ENCODE measurements around the gene ATP6V1B1.
A peak's percentile ranks its signal among the peaks of the same experiment; 100 is the strongest.
"Not testable (repeated sequence)": the region's sequence is repeated elsewhere in the genome, so short reads cannot be mapped to it uniquely, and the experiment has no call there.

Gene ATP6V1B1

GRCh38 chr2:70992945-70993853 lies 57.5 kb downstream of the ATP6V1B1 start:
- no peak for DNase-seq

- no peak for DNase-seq
Observed at GRCh38 chr2:70994009-70994698, 58.5 kb downstream of the ATP6V1B1 start.

GRCh38 chr2:70994699-70995425 lies 59.2 kb downstream of the ATP6V1B1 start, which contains the start of gene TEX261:
Gene TEX261, minus strand, starts transcription at chr2:70994873. Its CDS starts 116 bp downstream, at chr2:70994757.
- peak; percentile 76 for DNase-seq

- peak; percentile 54 for DNase-seq
Observed at GRCh38 chr2:70995426-70995729, 59.7 kb downstream of the ATP6V1B1 start.

GRCh38 chr2:70998885-70999284 lies 63.2 kb downstream of the ATP6V1B1 start:
- DNase-seq, result not testable (repeated sequence)

- DNase-seq, result no peak
Observed at GRCh38 chr2:70999362-70999761, 63.7 kb downstream of the ATP6V1B1 start.

GRCh38 chr2:70999931-71000330 lies 64.2 kb downstream of the ATP6V1B1 start:
- DNase-seq, result not testable (repeated sequence)

GRCh38 chr2:71000780-71001591 lies 65.3 kb downstream of the ATP6V1B1 start:
- DNase-seq, result peak; percentile 11

- DNase-seq, result no peak
Observed at GRCh38 chr2:71001592-71001927, 65.9 kb downstream of the ATP6V1B1 start.

GRCh38 chr2:71001981-71002570 lies 66.4 kb downstream of the ATP6V1B1 start:
- peak; percentile 44 for DNase-seq

- DNase-seq, result no peak
Observed at GRCh38 chr2:71003396-71003795, 67.7 kb downstream of the ATP6V1B1 start.

- DNase-seq, result no peak
Observed at GRCh38 chr2:71003966-71004755, 68.5 kb downstream of the ATP6V1B1 start.

- no peak for DNase-seq
Observed at GRCh38 chr2:71004857-71005256, 69.2 kb downstream of the ATP6V1B1 start.

- no peak for DNase-seq
Observed at GRCh38 chr2:71005271-71006202, 69.8 kb downstream of the ATP6V1B1 start.

- no peak for DNase-seq
Observed at GRCh38 chr2:71006323-71006722, 70.6 kb downstream of the ATP6V1B1 start.

- DNase-seq, result no peak
Observed at GRCh38 chr2:71006955-71007799, 71.5 kb downstream of the ATP6V1B1 start.

GRCh38 chr2:71008342-71008741 lies 72.6 kb downstream of the ATP6V1B1 start:
- DNase-seq, result no peak

- not testable (repeated sequence) for DNase-seq
Observed at GRCh38 chr2:71011786-71012185, 76.1 kb downstream of the ATP6V1B1 start.

Data from DMS79 treated with DMSO at 0.1 percent for 48 hours (cell line).